ENCODE results near the gene RNF214.
"Not testable (repeated sequence)": the region's sequence is repeated elsewhere in the genome, so short reads cannot be mapped to it uniquely, and the experiment has no call there.

RNF214 gene

DNA sequence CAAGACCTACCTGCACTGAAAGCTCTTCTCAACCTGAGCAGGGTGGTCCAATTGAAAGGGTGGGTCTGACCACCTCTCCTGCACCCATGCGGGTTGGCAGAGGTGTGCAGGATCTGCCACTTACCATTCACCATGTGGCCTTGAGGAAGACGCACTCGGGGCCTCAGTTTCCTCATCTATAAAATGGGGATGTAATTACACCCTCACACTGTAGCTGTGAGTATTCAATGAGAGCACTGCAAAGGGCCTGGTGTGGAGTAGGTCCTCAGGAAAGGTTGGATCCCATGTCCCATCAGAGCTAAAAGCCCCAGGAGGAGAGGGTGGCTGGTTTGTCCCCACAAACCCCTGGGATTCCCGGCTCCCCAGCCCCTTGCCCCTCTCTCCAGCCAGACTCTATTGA, 33.9 kb upstream of the RNF214 start:
- no peak for DNase-seq

- no peak for DNase-seq
These were observed 33.2 kb upstream of the RNF214 start, which contains the start of gene TAGLN for GRCh38 chr11:117199053-117199915. Gene TAGLN, plus strand, starts transcription at chr11:117199370. Its CDS starts 3,644 bp downstream, at chr11:117203014.

GRCh38 chr11:117199916-117200812, 32.3 kb upstream of the RNF214 start:
- DNase-seq = no peak

GRCh38 chr11:117200813-117201657, 31.4 kb upstream of the RNF214 start:
- DNase-seq = no peak

- DNase-seq = no peak
These were observed 30.7 kb upstream of the RNF214 start for GRCh38 chr11:117201658-117202305.

DNA sequence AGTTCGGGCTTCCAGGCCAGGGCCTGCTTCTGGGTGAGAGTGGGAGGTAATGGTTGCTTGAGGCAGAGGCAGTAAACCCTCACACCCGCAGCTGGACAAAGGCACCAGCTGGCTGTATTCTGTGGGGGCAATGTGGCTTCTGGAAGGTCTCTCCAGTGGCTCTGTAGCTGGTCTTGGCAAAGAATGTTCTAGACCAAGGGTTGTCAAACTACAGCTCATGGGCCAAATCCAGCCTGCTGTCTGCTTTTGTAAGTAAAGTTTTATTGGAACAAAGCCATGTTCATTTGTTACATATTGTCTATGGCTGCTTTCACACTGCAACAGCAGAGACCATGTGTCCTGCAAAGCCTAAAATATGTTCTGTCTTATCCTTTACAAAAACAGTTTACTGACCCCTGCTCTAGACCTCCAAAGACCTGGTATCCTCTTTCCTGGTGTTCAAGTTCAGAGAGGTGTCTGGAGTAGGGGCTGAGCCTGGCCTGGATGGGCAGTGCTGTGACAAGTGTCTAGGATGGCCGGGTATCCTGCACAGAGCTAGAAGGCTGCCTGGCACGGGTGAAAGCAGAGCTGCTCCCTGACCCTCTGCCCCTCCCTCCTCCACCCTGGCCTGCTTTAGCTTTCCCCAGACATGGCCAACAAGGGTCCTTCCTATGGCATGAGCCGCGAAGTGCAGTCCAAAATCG, 29.9 kb upstream of the RNF214 start:
- no peak for DNase-seq

GRCh38 chr11:117203069-117203407, 29.4 kb upstream of the RNF214 start:
- DNase-seq = no peak

- no peak for DNase-seq
These were observed 28.0 kb upstream of the RNF214 start for GRCh38 chr11:117204283-117205080.

- DNase-seq = no peak
These were observed 27.2 kb upstream of the RNF214 start for GRCh38 chr11:117205211-117205818.

DNA sequence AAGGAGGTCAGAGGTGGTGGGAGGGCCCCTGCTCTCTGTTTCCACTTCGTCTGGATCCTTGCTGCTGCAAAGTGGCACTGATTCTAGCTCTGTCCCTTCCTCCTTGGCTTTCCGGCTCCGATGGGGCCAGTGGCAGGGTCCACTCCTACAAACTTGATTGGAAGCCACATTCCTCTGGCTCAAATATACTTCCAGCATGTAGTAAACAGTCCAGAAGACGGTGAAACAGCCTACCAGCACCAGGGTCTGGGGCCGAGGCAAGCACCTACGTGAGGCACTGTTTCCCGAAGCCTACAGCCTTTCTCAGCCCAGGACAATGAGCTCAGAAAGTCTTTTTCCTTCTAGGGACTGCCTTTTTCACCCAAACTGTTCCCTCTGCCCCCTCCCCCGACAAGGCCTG, 26.4 kb upstream of the RNF214 start:
- not testable (repeated sequence) for DNase-seq

DNA sequence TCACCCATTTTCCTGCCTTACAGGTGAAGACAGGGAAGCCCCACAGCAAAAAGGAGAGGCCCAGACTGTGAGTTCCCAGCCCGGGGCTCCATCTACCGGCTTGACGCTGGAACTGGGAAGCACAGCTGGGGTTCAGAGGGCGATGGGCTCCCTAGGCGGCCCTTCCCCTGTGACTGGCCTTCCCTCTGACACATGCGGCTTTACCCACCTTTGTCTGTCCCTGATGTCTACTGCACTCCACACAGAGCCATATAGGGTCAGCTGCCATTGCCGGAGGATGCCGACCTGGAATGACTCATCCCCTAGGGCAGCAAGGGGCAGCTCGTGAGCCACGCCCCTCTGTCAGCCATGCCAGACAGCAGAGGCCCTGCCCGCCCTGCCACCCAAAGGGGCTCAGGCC, 25.6 kb upstream of the RNF214 start:
- not testable (repeated sequence) for DNase-seq

GRCh38 chr11:117207481-117207880, 25.0 kb upstream of the RNF214 start:
- not testable (repeated sequence) for DNase-seq

DNA sequence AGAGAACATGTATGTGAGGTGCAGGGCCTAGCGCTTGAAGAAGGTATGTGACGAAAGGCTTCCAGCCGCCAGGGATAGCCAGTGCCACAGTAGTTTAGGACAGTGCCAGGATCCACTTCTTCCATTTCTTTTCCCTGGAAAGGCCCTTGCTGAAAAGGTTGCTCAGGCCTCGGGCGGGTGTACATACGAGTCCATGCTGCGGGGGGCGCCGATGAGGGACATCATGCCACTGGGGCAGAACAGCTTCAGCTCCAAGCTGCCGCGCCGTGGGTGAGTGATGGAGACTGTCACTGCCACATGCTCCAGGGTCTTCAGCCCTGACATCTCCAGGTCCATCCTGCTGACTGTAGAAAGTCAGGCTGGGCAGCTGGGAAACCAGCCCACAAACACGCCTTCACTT, 23.8 kb upstream of the RNF214 start:
- peak; percentile 53 for DNase-seq

DNA sequence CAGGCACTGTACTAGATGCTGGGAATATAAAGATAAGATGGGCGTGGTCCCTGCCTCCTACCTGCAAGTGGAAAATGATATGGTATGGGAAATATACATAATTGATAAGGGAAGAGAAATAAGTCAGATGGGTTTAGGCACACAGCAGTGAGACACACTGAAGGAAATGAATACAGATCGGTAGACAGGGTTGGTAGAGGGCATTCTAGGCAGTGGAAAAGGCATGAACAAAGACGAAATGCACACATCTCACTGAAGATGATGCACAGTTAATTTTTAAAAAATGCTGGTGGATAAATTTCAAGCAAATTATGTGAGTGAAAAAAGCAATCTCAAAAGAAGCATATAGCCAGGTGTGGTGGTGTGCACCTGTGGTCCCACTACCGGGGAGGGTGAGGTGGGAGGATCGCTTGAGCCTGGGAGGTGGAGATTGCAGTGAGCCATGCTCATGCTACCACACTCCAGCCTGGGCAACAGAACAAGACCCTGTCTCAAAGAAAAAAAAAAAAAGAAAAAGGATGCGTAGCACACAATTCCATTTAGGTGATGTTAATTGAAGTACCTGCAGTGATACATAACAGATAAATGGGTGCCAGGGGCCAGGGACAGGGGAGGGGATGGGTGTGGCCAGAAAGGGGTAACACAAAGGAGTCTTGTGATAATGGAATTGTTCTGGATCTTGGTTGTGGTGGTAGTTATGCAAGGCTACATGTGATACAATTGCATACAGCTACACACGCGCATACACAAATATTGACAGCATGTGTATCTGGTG, 22.9 kb upstream of the RNF214 start:
- not testable (repeated sequence) for DNase-seq

GRCh38 chr11:117210620-117211019, 21.9 kb upstream of the RNF214 start:
- no peak for DNase-seq

DNA sequence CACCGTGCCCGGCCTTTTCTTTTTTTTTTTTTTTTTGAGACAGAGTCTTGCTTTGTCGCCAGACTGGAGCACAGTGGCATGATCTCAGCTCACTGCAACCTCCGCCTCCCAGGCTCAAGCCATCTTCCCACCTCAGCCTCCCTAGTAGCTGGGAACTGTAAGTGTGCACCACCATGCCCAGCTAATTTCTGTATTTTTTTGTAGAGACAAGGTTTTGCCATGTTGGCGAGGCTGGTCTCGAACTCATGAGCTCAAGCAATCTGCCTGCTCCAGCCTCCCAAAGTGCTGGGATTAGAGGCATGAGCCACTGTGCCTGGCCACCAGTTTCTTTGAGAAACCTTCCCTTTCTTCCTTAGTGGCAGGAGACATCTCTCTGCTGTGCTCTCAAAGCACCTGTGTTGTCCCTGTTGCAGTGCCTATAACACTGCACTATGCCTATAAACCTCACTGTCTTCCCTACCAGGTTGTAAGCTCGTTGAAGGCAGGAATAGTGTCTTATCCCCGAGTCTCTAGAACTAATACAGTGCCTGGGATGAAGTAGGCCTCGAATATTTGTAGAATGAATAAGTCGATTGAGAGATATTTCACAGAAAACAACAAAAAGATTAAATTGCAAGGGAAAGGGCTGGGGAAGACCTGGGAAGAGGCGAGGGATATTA, 19.6 kb upstream of the RNF214 start:
- DNase-seq = no peak

DNA sequence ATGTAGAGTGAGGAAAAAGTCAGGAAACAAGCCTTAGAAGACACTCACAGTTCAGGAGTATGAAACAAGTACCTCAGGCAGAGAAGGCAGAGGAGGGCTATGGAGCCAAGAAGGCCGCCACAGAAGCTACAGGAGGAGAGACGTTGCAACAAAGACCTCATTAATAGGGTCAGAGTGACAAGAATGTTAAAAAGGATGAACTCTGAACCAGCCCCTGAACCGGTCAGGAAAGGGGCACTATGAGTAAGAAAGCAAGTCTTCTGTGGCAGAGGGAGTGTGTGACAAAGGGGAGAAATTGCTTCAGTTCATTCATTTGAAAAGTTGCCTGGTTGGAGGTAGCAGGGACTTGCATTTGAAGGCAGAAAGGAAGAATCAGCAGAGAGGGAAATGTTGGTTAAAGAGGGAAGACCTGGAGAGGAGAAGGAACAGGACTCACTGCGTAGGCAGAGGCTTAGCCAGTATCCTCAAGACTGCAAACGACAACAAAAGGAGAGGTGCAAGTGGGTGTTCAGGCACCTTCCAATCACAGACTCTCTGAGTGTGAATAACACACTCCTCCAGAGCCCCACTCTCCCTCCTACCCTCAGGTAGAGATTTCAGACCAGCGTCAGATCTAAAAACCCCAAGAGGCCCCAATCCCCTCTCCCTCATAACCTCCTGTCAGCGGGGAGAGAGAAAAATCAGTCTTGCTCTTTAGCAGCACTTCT, 17.9 kb upstream of the RNF214 start:
- DNase-seq = no peak

All from stimulated activated CD8-positive, alpha-beta memory T cell treated with anti-CD3 and anti-CD28 coated beads, Interleukin-4, amount 100 ng/mL, for 48 hours (primary cell).